Tibial nerve (tissue), 4 donors: ENCODE data around the gene TUBG2. TPM values are rescaled to one million over a fixed set of nuclear protein-coding genes. Genes with fewer than 3 reads are reported as not detected.
"Not testable (repeated sequence)": the region's sequence is repeated elsewhere in the genome, so short reads cannot be mapped to it uniquely, and the experiment has no call there.

Experiments used
- DNase-seq, 2 donors: peaks; one replicate each; pipeline ENCODE4 v3.0.0-alpha.2; 2019; ENCODE audit warnings: low spot score in 2 of 2
- H3K27ac ChIP-seq, 4 donors: fragments of 200-600 bp; sonication (generic) in 3 of 4; one replicate each; pipeline ENCODE4 v1.5.1; 2017 to 2019; ENCODE audit warnings: mild to moderate bottlenecking in 1 of 4
- H3K27me3 ChIP-seq, 2 donors: fragments of 200-600 bp; sonication (generic) in 1 of 2; one replicate each; pipeline versions ENCODE4 v1.5.1 to v1.6.0; 2017 to 2019
- H3K36me3 ChIP-seq, 3 donors: fragments of 200-600 bp; sonication (generic); one replicate each; pipeline ENCODE4 v1.5.1; 2018 to 2019
- H3K4me1 ChIP-seq, 4 donors: fragments of 200-600 bp; sonication (generic) in 3 of 4; one replicate each; pipeline ENCODE4 v1.5.1; 2017 to 2019
- H3K4me3 ChIP-seq, 4 donors: fragments of 200-600 bp; sonication (generic) in 3 of 4; one replicate each; pipeline ENCODE4 v1.5.1; 2017 to 2019; ENCODE audit warnings: mild to moderate bottlenecking in 1 of 4, moderate library complexity in 1 of 4
- H3K9me3 ChIP-seq, 4 donors: fragments of 200-600 bp; sonication (generic) in 3 of 4; one replicate each; pipeline ENCODE4 v1.5.1; 2017 to 2019
- CTCF ChIP-seq, 5 experiments: fragments of 200-600 bp in 3 of 5; fragments of 450-650 bp in 2 of 5; sonication (generic) in 3 of 5; IDR thresholded peaks; one replicate each; pipeline ENCODE4 v1.5.1; 2016 to 2019; ENCODE audit warnings: antibody characterized with exemption in 5 of 5, mild to moderate bottlenecking in 3 of 5, moderate library complexity in 2 of 5
- EP300 ChIP-seq, 2 donors: sonication (generic); formaldehyde crosslinking; IDR thresholded peaks; one replicate each; pipeline ENCODE4 v1.6.1; 2017; ENCODE audit warnings: antibody characterized with exemption in 2 of 2, mild to moderate bottlenecking in 1 of 2
- POLR2A ChIP-seq, 2 donors: fragments of 450-650 bp; IDR thresholded peaks; one replicate each; pipeline ENCODE4 v1.6.1; 2017; ENCODE audit warnings: antibody characterized with exemption in 2 of 2, mild to moderate bottlenecking in 2 of 2, moderate library complexity in 2 of 2
- WGBS, 2 donors: methylation state at CpG; one replicate each; pipeline ENCODE4 v1.1.5; 2018; 5-methylcytosine and 5-hydroxymethylcytosine counted together
- total RNA-seq, 4 donors: library from RNA; depleted of rRNA; stranded (reverse); fragments of >200 nt; gene quantifications; one replicate each; pipeline ENCODE4 v1.1.0, GENCODE V29; 2016

TUBG2 gene
- total RNA-seq = 10 to 100 TPM; 48.2 to 92.4 (median 77.6) TPM

GRCh38 chr17:42659079-42659931 is at the start of gene TUBG2:
TUBG2 (plus strand) TSS chr17:42659284; CDS start chr17:42659504, 220 bp downstream.
- peak within 1 kb of the TSS; percentile 44 to 90 (median 80) for H3K27ac ChIP-seq
- 0 to 3% methylated on average over 21 to 29 of the region's 59 CpGs for WGBS, 2 donors
- TF ChIP-seq EP300 (IDR thresholded peaks at IDR 0.05) = peak; percentile 51 to 90
- peak in 1 of 5 experiments; percentile 32 for TF ChIP-seq CTCF (IDR thresholded peaks at IDR 0.05)
- peak; percentile 44 to 75 for TF ChIP-seq POLR2A (IDR thresholded peaks at IDR 0.05)

GRCh38 chr17:42609814-42610801 is 49.0 kb upstream of the TUBG2 start:
- not testable (repeated sequence) for H3K9me3 ChIP-seq, H3K27me3 ChIP-seq, DNase-seq
- 10 to 14% methylated on average over 31 to 35 of the region's 42 CpGs for WGBS, 2 donors
- H3K4me1 ChIP-seq = peaks cover 0 to 43% (median 28%) of the 10 kb centered on the region in 4 donors
- peak overlapping the region; percentile 51 to 98 (median 76) for H3K27ac ChIP-seq
- H3K36me3 ChIP-seq = peaks cover 0 to 40% (median 0%) of the 10 kb centered on the region in 3 donors
- peak overlapping the region; percentile 50 to 96 (median 88) for H3K4me3 ChIP-seq

More at GRCh38 chr17:42659079-42659931, at the start of gene TUBG2:
- H3K4me3 ChIP-seq = peak within 1 kb of the TSS; percentile 59 to 82 (median 72)
- H3K9me3 ChIP-seq = no peaks in the 10 kb centered on the region
- DNase-seq = peak in 1 of 2 donors; percentile 75
- peaks cover 0 to 30% (median 0%) of the 10 kb centered on the region in 3 donors for H3K36me3 ChIP-seq
- peaks cover 0 to 27% (median 9%) of the 10 kb centered on the region in 4 donors for H3K4me1 ChIP-seq
- H3K27me3 ChIP-seq = no peaks in the 10 kb centered on the region

GRCh38 chr17:42612013-42612412 is 47.1 kb upstream of the TUBG2 start:
- H3K4me1 ChIP-seq = peaks cover 0 to 24% (median 14%) of the 10 kb centered on the region in 4 donors
- no peak overlapping the region for H3K27ac ChIP-seq
- no peaks in the 10 kb centered on the region for H3K9me3 ChIP-seq
- no peak overlapping the region for H3K4me3 ChIP-seq
- TF ChIP-seq CTCF (IDR thresholded peaks at IDR 0.05) (no peak), EP300 (IDR thresholded peaks at IDR 0.05) (no peak), POLR2A (IDR thresholded peaks at IDR 0.05) (no peak)
- no peaks in the 10 kb centered on the region for H3K27me3 ChIP-seq
- no peak for DNase-seq
- H3K36me3 ChIP-seq = peaks cover 0 to 52% (median 3%) of the 10 kb centered on the region in 3 donors
- 92 to 97% methylated on average over 4 of the region's 4 CpGs for WGBS, 2 donors

GRCh38 chr17:42613699-42614295 is 45.3 kb upstream of the TUBG2 start:
- Histone ChIP-seq H3K27me3 (no peaks in the 10 kb centered on the region), H3K4me3 (no peak overlapping the region), H3K9me3 (no peaks in the 10 kb centered on the region), H3K4me1 (peaks cover 0 to 22% (median 5%) of the 10 kb centered on the region in 4 donors), H3K36me3 (peaks cover 0 to 52% (median 3%) of the 10 kb centered on the region in 3 donors), H3K27ac (no peak overlapping the region)
- TF ChIP-seq POLR2A (IDR thresholded peaks at IDR 0.05) (no peak), EP300 (IDR thresholded peaks at IDR 0.05) (no peak), CTCF (IDR thresholded peaks at IDR 0.05) (no peak)
- no peak for DNase-seq
- 94 to 96% methylated on average over 15 to 17 of the region's 17 CpGs for WGBS, 2 donors

- 55 to 61% methylated on average over 4 of the region's 4 CpGs for WGBS, 2 donors
- DNase-seq = no peak
- no peaks in the 10 kb centered on the region for H3K27me3 ChIP-seq
- no peaks in the 10 kb centered on the region for H3K9me3 ChIP-seq
- no peak overlapping the region for H3K27ac ChIP-seq
- peaks cover 0 to 34% (median 3%) of the 10 kb centered on the region in 3 donors for H3K36me3 ChIP-seq
- TF ChIP-seq EP300 (IDR thresholded peaks at IDR 0.05) (no peak), POLR2A (IDR thresholded peaks at IDR 0.05) (no peak), CTCF (IDR thresholded peaks at IDR 0.05) (no peak)
- peaks cover 0 to 14% (median 4%) of the 10 kb centered on the region in 4 donors for H3K4me1 ChIP-seq
- no peak overlapping the region for H3K4me3 ChIP-seq
Observed at GRCh38 chr17:42617956-42618431, 41.1 kb upstream of the TUBG2 start.
